Body of pancreas (tissue), 4 donors: ENCODE measurements around the gene ZBTB20. TPM values are rescaled to one million over a fixed set of nuclear protein-coding genes. Genes with fewer than 3 reads are reported as not detected.

Source experiments
- ATAC-seq: fragments of 150-250 bp; one replicate; pipeline ENCODE4 v1.9.1; 2016
- DNase-seq, 4 donors: peaks; one replicate each; pipeline ENCODE4 v3.0.0-alpha.2; 2019
- H3K27ac ChIP-seq, 4 donors: fragments of 200-600 bp; sonication (generic); 1 replicate in 3 of 4; 2 replicates in 1 of 4; pipeline versions ENCODE4 v1.5.1 to v1.6.1; 2016 to 2019; ENCODE audit warnings: mild to moderate bottlenecking in 1 of 4, mixed read lengths in 1 of 4, moderate library complexity in 1 of 4
- H3K27me3 ChIP-seq, 2 donors: fragments of 200-600 bp; sonication (generic); one replicate each; pipeline ENCODE4 v1.6.0; 2016; ENCODE audit warnings: mild to moderate bottlenecking in 1 of 2
- H3K36me3 ChIP-seq, 2 donors: fragments of 200-600 bp; sonication (generic); replicated peaks in 1 of 2; 2 replicates each; pipeline ENCODE4 v1.5.1; 2016; ENCODE audit warnings: low read depth in 2 of 2; ENCODE audit not compliant: insufficient read depth in 1 of 2
- H3K4me1 ChIP-seq: fragments of 200-600 bp; sonication (generic); one replicate; pipeline ENCODE4 v1.6.0; 2016
- H3K4me3 ChIP-seq, 2 donors: fragments of 200-600 bp; sonication (generic); 1 replicate in 1 of 2; 2 replicates in 1 of 2; pipeline ENCODE4 v1.5.1; 2016 to 2019
- H3K9me3 ChIP-seq, 3 donors: fragments of 200-600 bp; sonication (generic); 1 replicate in 2 of 3; 2 replicates in 1 of 3; pipeline ENCODE4 v1.5.1; 2016
- CTCF ChIP-seq, 7 experiments: fragments of 450-650 bp in 4 of 7; fragments of 200-600 bp in 3 of 7; sonication (generic) in 3 of 7; IDR thresholded peaks; one replicate each; pipeline ENCODE4 v1.5.1; 2016 to 2019; ENCODE audit warnings: antibody characterized with exemption in 7 of 7
- POLR2A ChIP-seq, 3 donors: fragments of 450-650 bp; IDR thresholded peaks; one replicate each; pipeline ENCODE4 v1.6.1; 2016; ENCODE audit warnings: antibody characterized with exemption in 3 of 3, mild to moderate bottlenecking in 2 of 3
- WGBS, 2 donors: methylation state at CpG; one replicate each; pipeline ENCODE4 v1.1.5; 2017; 5-methylcytosine and 5-hydroxymethylcytosine counted together
- intact Hi-C: fragments of 100-400 bp; cut with DNase I; formaldehyde crosslinking; loops from one replicate; pipeline ENCODE4 v1.15.1; 2023
- total RNA-seq, 2 donors: library from RNA; depleted of rRNA; stranded (reverse); fragments of >200 nt; gene quantifications; one replicate each; pipeline ENCODE4 v1.1.0, GENCODE V29; 2016

ZBTB20 gene
- total RNA-seq, 2 donors from 2014 or later: 48.3 to 77.1 TPM

DNA sequence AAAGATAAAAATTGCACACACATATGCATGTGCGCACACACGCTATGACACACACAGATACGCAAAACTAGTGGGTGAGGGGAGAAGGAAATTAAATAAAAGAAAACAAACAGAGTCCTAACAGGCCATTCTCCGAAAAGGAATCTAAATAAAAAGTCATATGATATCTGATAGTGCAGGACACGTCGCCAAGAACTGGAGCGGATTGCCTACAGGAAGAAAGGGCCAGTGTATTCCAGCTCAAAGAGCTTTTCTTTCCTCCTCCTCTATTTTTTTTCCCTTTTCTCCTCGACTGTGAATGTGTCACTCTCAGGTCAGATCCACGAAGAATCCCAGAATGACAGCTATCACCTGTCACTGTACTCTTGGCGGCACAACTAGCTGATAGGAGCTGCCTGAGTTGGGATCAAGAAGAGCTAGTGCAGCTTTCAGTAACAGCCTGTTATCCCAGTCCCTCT lies 695.5 kb downstream of the ZBTB20 start:
- Histone ChIP-seq H3K27me3 (no peaks in the 10 kb centered on the region), H3K4me3 (no peak overlapping the region), H3K27ac (peak overlapping the region in 3 of 4 donors; percentile 66 to 83 (median 80)), H3K9me3 (no peaks in the 10 kb centered on the region), H3K4me1 (peaks cover 35% of the 10 kb centered on the region), H3K36me3 (no peaks in the 10 kb centered on the region)
- TF ChIP-seq POLR2A (IDR thresholded peaks at IDR 0.05) (peak in 1 of 3 donors; percentile 36), CTCF (IDR thresholded peaks at IDR 0.05) (no peak)
- intact Hi-C loops: no loop called here
- DNase-seq: peak; percentile 34 to 73 (median 53)
- 11 to 12% methylated on average over 10 of the region's 10 CpGs for WGBS, 2 donors
- peak; percentile 73 for ATAC-seq

- peaks cover 35% of the 10 kb centered on the region for H3K4me1 ChIP-seq
- intact Hi-C loops: no loop called here
- TF ChIP-seq CTCF (IDR thresholded peaks at IDR 0.05): no peak
- no peak for TF ChIP-seq POLR2A (IDR thresholded peaks at IDR 0.05)
- 2 to 3% methylated on average over 2 of the region's 2 CpGs for WGBS, 2 donors
- peak overlapping the region in 3 of 4 donors; percentile 66 to 83 (median 80) for H3K27ac ChIP-seq
- no peak for DNase-seq
- H3K4me3 ChIP-seq: no peak overlapping the region
- no peak for ATAC-seq
- no peaks in the 10 kb centered on the region for H3K36me3 ChIP-seq
- H3K27me3 ChIP-seq: no peaks in the 10 kb centered on the region
- no peaks in the 10 kb centered on the region for H3K9me3 ChIP-seq
Measured at GRCh38 chr3:114451051-114451451, 696.0 kb downstream of the ZBTB20 start.

GRCh38 chr3:114450008-114450596 lies 697.0 kb downstream of the ZBTB20 start:
- H3K36me3 ChIP-seq: no peaks in the 10 kb centered on the region
- H3K27ac ChIP-seq: peak overlapping the region in 1 of 4 donors; percentile 83
- intact Hi-C loops: no loop called here
- WGBS, 2 donors: 88 to 89% methylated on average over 7 of the region's 7 CpGs
- no peaks in the 10 kb centered on the region for H3K9me3 ChIP-seq
- DNase-seq: no peak
- peak in 1 of 7 experiments; percentile 5 for TF ChIP-seq CTCF (IDR thresholded peaks at IDR 0.05)
- no peak for TF ChIP-seq POLR2A (IDR thresholded peaks at IDR 0.05)
- no peak for ATAC-seq
- H3K27me3 ChIP-seq: no peaks in the 10 kb centered on the region
- H3K4me1 ChIP-seq: peaks cover 29% of the 10 kb centered on the region
- no peak overlapping the region for H3K4me3 ChIP-seq

DNA sequence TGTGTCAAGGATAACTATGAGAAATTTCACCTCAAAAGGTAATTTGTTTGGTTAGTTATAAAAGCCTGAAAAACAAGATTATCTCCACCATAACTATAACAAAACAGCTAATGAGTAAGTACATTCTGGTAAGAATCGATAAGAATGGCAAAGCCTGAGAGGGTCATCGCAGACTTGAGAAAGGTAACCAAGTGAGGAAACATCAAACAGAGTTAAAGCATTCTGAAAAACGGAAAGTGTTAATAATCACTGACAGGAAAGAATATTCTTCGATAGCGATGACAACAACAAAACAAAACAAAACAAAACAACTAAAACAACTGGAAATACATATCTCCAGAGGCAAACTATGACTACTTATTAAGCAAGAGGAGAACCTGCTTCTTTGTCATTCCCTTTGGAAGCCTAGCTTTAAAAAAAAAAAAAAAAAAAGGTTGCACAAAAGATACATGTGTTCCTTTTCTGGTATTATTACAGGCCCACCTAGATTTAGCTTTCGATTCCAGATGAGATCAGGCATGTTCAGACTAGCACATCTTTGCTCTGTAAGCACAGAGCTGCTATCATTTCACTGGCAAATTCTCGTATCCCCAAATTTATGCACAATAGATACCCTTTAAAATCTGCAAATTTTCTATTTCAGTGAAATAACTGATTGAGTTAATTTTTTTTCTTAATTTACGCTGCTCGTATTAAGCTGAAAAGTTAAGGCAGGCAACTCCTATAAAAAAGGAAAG lies 697.6 kb downstream of the ZBTB20 start:
- Histone ChIP-seq H3K27ac (peak overlapping the region in 1 of 4 donors; percentile 83), H3K4me1 (peaks cover 29% of the 10 kb centered on the region), H3K9me3 (no peaks in the 10 kb centered on the region), H3K4me3 (no peak overlapping the region), H3K27me3 (no peaks in the 10 kb centered on the region), H3K36me3 (no peaks in the 10 kb centered on the region)
- intact Hi-C loops: no loop called here
- DNase-seq (no peak), ATAC-seq (no peak)
- TF ChIP-seq POLR2A (IDR thresholded peaks at IDR 0.05): no peak
- 82 to 86% methylated on average over 9 of the region's 9 CpGs for WGBS, 2 donors

DNA sequence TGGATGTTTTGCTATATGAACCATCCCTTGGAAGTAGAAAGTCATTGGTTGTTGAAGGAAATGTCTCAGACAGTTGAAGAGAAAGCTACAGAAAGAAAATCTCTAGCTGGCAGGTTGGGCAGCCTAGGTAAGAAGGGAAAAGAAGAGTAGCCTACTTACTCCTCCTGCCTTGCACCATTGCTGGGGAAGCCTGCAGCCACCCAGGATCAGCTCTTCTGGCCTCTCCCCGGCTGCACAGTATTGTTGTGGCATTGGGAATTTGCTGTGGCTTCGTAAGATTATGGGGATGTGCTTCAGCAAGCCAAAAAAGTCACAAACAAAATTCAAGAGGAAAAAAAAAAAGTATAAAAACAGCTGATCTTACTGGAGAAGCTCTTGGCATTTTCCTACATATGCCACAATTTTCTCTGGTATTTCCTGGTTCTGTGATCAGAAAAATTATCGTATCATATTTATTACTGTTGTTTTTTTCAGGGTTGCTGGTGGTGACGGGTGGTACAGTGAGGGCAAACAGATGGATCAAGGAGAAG lies 699.1 kb downstream of the ZBTB20 start:
- Histone ChIP-seq H3K9me3 (no peaks in the 10 kb centered on the region), H3K36me3 (no peaks in the 10 kb centered on the region), H3K4me3 (no peak overlapping the region), H3K27ac (peak overlapping the region in 2 of 4 donors; percentile 31 to 47), H3K4me1 (peaks cover 32% of the 10 kb centered on the region), H3K27me3 (no peaks in the 10 kb centered on the region)
- intact Hi-C loops: no loop called here
- TF ChIP-seq POLR2A (IDR thresholded peaks at IDR 0.05): no peak
- TF ChIP-seq CTCF (IDR thresholded peaks at IDR 0.05): no peak
- WGBS, 2 donors: 70 to 82% methylated on average over 4 of the region's 4 CpGs
- DNase-seq (no peak), ATAC-seq (no peak)
